Measurements from ENCODE around the gene SSBP4.

- TF ChIP-seq CTCF (IDR thresholded peaks at IDR 0.05; ENCODE audit: low read depth, low read length, missing input control): no peak
- TF ChIP-seq TAF1 (conservative IDR thresholded peaks at IDR 0.05): no peak
- TF ChIP-seq SP1 (IDR thresholded peaks at IDR 0.05): no peak
- no peak for TF ChIP-seq EGR1 (IDR thresholded peaks at IDR 0.05; ENCODE audit: low read depth in 2 of 2)
- no peak for TF ChIP-seq FOXA1 (IDR thresholded peaks at IDR 0.05)
- TF ChIP-seq REST (IDR thresholded peaks at IDR 0.05): no peak
- TF ChIP-seq ZBTB33 (IDR thresholded peaks at IDR 0.05): no peak
- no peak for TF ChIP-seq MAX (IDR thresholded peaks at IDR 0.05)
- TF ChIP-seq GABPA (IDR thresholded peaks at IDR 0.05 in 1 of 2, conservative IDR thresholded peaks at IDR 0.05 in 1 of 2): no peak
- no peak for TF ChIP-seq YY1 (IDR thresholded peaks at IDR 0.05)
- no peak for TF ChIP-seq JUND (IDR thresholded peaks at IDR 0.05)
- TF ChIP-seq ATF3 (IDR thresholded peaks at IDR 0.05): no peak
- TF ChIP-seq RAD21 (IDR thresholded peaks at IDR 0.05): no peak
- TF ChIP-seq RXRA (IDR thresholded peaks at IDR 0.05): no peak
These were observed 14.0 kb downstream of the SSBP4 start for GRCh38 chr19:18433015-18433691.
